ENCODE results near the gene BMAL1.
A peak's percentile ranks its signal among the peaks of the same experiment; 100 is the strongest.
"Not testable (repeated sequence)": the region's sequence is repeated elsewhere in the genome, so short reads cannot be mapped to it uniquely, and the experiment has no call there.

BMAL1 gene

DNA sequence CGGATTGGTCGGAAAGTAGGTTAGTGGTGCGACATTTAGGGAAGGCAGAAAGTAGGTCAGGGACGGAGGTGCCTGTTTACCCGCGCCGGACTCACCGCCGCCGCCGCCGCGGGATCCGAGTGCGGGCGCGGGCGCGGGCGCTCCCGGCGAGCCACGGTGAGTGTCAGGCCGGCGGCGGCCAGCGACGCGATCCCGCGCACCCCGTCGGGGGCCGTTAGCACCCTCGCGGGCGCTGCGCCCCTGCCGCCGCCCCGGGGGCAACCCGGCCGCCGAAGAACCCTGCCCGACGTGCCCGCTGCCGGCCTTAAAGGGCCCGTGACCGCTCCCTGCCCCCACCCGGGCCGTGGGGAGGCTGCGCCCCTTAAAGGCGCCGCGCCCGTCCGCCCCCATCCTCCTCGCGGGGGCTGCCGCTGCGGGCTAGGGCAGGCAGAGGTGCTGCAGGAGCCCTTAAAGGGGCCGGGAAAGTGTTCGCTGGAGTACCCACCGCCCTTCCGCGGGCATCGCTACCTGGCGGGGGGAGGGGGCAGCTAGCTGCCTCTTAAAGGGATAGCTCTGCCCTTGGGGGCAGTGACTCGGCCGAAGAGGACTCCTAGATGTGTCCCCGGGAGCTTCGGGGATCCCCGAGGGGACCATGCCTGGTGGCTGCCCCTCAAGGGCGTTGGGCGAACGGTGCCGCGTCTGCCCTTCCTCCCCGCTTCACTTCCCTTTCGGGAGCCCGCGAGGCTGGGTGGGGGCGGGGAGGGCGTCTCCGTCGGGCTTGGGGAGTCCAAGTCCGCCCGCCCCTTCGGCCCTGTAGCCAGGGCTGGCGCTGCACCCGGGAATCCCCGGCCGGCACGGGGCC, at the start of gene BMAL1:
BMAL1 (plus strand) TSS at position 23 of the 841 bp plus-strand sequence. CDS start 76,519 bp downstream, outside the sequence.
- peak; percentile 46 for DNase-seq

DNA sequence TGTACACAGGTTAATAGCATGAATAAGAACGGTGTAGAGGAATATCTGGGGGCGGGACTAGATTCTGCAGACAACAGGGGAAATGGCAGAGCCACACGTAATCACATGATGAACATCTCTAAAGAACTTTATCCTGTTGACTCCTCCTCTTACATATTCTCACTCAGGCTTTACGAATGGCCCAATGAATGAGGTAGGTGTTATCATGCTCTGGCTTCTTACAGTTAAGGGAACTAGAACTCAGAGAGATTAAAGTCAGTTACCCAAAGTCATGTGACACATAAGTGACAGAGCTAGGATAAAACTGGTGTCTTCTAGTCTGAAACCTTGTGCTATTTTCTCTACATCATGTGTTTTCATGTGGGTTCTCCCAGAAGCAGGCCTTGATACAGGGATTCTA, 49.0 kb upstream of the BMAL1 start:
- no peak for DNase-seq

DNA sequence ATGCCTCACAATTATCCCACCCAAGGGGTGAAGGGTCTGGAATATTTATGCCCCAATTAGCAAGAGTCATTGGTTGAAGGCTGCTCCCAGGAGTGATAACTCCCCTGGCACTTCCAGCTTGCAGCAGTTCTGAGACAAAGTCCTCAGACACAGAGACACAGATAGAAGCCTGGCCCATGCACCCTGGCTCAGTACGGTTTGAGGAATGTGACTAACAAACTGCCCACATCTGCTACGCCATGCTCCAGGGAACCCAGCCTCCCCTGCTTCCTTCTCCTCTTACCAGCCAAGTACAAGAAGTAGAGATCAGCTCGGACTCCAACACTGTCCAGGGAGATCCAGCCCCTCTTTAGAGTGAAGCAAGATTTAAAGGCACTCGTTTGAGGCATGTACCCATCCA, 48.5 kb upstream of the BMAL1 start:
- DNase-seq: no peak

DNA sequence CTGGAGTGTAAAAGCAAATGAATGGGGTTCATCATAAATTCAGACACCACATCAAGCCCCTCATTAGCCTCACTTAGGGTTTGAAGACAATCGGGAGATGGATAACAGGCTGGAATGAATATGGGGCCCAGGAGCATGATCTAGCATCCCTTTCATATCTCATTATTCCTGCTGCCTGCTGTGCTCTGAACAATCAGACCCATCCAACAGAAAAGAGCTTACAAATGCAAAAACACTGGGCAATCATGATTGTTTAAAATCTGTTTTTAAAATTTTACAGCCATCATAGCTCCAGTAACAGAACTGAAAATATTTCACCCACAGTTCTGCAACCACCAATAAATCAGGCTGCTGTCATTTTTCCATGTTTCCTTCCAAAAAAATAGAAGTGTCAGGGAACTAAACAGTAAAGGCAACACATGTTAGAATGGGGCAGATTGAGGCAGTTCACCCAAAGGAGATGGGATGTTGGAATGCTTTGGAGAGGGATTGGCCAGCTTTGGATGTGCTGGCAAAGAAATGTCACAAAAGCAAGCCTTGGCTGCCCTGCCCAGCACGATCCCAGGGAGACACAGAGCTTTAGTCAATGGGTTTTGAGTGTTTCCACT, 47.8 kb upstream of the BMAL1 start:
- peak; percentile 78 for DNase-seq

DNA sequence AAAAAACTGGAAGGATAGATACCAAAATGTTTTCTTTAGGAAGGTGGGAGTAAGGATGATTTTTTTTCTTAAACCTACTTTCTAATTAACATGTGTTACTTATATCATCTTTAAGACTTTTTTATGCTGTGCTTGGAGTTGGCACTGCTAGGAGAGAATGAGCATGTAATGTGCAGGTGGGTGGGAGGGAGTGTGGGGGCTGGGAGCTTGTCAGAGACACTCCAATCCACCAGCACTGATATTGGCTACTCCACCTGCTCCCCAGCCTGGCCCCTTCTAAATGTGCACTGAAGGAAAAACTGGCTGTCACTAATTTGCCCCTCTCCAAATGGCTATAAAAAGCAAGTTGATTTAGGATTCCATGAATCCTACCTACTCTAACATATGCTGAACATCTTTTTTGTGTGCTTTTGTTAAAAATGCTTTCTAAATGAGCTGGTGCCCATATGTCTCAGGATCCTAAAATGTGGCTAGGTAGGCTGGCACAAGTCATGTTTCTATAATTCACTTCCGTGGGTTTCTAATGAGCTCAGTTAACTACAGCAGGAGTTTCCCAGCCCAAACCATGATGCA, 44.3 kb upstream of the BMAL1 start:
- no peak for DNase-seq

DNA sequence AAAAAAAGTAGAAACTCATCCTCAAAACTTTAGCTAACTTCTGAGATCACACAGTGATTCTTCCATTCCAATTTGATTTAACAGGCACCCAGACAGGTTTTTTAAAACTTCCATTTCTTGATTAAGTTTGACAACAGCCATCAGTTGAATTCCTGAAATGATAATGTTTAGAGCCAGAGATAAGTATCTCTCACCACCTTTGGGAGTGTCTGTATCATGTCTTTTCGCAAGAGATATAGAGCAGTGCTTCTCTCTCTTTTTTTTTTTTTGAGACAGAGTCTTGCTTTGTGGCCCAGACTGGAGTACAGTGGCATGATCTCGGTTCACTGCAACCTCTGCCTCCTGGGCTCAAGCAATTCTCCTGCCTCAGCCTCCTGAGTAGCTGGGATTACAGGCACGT, 41.7 kb upstream of the BMAL1 start:
- no peak for DNase-seq

DNA sequence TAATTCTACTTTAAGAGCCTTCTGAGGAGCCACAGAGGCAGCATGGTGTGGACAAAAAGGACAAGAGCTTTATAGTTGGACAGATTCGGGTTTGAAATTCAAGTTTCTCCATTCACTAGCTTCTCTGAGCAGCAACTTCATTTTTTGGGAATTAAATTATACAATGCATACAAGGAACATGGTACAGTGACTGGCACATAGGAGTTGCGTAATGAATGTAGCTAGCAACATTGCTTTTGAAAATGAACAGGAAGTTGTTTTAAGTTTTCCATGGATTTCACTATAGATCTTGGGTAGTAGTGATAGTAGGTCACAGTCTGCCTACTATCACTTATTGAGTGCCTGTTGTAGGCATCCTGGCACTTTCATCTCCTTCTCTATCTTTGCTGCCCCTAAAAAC, 41.0 kb upstream of the BMAL1 start:
- DNase-seq: no peak

DNA sequence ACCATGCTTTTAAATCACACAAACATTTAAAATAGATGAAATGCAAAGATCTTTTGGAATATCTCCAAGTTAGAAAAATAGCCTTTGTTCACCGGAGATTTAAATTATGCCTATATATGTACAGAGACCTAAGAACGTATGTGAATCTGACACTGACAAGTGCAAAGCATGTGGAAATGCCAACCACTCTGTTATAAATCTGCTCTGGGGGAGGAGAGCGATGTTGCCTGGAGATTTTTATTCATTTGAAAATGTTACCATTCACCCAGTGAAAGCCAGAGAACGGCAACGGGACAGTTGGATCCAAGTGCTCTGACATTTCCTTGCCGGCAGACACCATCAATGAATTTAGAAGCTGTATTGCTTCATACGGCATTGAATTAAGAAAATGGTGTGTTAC, 39.8 kb upstream of the BMAL1 start:
- DNase-seq: no peak

DNA sequence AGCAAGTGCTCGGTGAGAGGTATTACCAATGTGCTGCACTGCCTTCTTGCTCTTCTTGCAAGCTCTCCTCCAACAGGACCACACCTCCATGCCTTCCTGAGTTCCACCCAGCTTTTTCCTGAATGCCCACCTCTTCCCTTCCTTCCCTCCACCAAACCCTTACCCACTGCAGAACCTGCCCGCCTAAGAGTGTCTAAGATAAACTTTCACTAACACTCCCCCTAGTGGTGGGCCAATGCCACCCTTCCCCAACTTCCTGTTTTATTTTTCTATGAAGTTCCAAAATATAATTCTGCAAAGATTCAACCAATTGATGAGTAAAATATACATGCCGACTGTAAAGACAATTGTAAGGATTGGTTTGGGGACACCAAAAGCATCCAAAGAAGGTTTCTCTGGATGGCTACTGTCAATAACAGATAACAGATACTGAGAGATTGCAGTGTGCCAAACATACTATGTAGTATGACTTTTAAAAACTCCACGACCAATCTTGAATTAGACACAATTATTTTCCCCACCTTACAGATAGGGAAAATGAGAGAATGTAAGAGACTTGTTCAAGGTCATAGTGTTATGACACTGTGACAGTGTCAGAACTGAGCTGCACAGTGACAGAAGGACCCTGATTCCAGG, 38.6 kb upstream of the BMAL1 start:
- DNase-seq: no peak

DNA sequence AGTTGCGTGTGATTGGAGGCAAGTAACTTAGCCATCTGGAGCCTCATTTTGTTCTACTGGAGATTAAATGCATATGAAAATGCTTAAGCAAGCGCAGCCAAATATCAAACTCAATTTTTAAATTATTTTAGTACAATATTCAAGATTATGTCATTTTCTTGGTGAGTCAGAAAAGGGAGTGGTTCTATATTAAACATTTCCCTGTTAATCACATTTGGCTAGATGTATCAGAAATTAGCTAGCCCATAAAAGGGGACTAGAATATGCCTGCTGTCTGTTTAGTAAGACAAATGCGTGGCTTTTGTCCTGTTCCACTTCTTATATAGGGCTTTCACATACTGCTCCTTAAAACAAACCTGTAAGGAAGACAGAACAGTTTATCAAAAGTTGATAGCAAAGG, 35.0 kb upstream of the BMAL1 start:
- DNase-seq: no peak

DNA sequence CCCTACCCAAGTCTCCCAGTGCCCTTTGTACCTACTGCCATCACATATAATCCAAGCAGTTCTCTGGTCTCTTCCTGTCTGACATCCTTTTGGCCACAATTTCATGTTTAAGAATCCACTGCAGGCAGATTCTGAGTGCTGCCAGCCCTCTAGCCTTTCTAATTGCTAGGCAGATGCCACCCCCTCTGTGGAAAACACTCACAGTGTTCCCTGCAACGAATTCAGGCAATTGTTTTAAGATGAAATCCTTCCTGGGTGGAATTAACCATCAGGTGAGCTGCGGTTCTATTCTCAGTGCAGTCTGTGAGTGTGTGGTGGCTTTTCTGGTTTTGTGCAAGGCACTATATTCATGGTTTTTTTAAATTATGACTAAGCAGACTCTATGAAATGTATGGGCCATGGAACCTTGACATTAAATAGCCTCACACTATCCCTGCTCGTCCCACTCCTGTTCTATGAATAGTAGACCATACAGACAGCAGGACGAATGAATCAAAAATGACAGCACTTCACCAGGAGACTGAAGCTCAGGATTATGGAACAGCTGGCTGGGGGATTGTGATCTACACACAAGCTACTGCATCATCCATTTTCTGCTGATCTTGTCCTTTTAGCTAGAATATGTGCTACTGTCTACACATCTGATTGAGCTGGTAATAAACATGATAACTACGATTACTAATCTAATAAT, 29.8 kb upstream of the BMAL1 start:
- DNase-seq: no peak

DNA sequence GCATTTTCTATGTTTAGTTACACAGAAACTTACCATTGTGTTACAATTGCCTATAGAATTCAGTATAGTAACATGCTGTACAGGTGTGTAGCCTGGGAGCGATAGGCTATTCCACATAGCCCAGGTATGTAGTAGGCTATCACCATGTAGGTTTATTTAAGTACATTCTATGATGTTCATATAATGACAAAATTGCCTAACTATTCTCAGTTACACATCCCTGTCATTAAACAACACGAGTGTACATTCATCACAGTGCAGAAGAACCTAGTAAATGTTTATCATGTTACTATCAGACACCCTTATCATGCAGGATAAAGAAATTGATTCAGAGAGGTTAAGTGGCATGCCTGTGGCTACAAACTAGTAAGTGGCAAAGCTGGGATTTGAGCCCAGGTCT, 28.4 kb upstream of the BMAL1 start:
- DNase-seq: no peak

DNA sequence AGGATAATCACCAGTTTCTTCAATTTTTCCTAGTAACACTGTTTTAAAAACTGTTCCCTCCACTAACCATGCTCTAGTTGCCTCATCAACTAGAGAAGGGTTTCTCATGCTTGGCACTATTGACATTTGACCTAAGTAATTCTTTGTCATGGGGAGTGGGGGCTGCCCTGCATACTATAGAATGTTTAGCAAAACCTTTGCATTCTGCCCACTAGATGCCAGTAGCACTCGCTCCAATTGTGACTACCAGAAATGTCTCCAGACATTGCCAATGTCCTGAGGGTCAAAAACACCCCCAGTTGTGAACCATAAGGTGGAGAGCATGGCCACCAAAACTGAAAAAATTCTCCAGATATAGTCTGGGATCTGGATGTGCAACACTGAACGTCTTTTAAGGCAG, 27.6 kb upstream of the BMAL1 start:
- DNase-seq: no peak

DNA sequence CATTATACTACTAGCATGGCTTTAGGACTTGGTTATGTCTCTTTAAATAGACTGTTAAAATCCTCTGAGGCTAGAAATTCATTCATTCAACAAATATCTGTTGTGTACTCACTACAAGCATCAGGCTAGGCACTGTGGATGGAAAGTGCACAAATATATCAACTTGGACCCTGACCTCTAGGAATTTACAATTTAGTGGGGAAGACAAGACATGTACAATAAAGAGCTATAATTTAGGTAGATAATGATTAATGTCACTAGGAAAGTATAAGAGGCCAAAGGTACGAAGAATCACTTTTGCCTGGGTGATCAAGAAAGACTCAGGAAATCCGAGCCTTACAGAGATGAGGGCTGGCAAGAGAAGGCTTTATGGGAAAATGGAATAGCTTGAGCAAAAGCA, 25.6 kb upstream of the BMAL1 start:
- DNase-seq: no peak

DNA sequence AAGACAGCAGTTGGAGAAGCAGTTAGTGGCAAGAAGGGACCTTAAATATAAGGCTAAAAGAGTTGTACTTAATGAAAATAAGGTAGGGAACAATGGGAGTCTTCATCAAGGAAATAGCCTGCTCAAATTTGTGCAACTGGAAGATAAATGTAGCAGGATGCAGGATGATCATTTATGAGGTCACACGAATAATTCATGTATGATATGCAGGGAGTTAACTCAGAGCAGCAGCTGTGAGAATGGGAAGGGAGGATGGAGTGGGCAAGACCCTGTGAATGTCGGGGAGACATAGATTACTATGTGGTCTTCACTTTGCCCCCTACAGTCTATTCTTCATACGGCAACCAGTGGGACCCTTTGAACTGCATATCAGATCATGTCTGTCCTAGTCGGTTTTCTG, 25.2 kb upstream of the BMAL1 start:
- no peak for DNase-seq

DNA sequence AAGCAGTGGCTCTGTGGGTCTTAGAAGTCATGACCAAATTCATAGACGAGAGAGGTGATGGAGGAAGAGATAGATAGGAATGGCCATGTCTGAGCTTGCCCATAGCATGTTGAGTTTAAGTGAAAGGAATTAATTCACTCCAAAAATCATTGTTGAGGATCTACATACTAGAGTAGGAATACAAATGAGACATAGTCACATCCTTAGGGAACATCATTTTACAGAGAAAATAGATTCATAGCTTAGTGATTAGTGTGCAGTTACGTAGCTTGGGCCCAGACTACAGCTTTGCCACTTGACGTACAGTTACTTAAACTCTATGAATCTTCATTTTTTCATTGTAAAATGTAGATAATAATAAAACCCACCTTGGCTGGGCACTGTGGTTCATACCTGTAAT, 21.4 kb upstream of the BMAL1 start:
- DNase-seq: no peak

DNA sequence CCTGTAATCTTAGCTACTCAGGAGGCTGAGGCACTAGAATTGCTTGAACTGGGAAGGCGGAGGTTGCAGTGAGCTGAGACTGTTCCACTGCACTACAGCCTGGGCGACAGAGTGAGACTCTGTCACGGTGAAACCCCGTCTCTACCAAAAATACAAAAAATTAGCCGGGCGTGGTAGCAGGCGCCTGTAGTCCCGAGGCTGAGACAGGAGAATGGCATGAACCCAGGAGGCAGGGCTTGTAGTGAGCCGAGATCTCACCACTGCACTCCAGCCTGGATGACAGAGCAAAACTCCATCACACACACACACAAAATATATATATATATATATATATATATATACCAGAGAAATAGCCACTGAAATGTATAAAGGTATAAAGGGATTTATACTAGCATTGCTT, 19.5 kb upstream of the BMAL1 start:
- DNase-seq: not testable (repeated sequence)

DNA sequence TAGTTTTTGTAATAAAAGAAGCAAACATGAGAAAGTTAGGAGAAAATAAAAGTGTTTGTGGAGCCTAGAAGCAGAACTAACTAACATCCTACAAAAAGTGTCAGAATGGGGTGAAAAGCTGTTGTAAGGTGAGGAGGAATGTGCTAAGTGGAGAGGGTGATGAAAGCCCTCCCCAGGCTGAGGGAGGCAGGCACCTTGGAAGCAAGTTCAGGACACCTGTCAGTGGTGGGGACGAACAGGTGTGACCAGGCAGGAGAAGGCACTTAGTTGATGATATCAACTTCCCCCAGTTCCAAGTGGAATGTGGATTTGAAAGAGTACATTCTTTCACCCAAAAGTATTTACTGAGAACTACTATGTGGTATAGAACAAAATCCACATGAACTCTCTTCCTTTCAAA, 18.7 kb upstream of the BMAL1 start:
- DNase-seq: no peak

DNA sequence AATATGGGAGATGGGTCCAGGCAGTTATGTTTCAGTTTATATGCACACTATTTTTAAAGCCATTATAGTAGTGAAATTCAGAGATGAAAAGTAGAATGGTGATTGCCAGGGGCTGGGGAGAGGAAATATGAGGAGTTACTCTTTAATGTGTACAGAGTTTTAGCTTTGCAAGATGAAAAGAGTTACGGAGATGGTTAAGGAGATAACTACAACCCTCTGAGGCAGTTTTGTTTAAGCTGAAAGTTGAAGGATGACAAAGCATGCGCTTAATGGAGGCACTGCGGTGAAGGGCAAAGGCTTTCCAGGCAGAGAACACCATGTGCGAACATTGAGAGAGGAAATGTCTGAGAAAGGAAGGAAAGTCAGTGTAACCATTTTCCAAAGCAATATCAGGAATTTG, 18.2 kb upstream of the BMAL1 start:
- no peak for DNase-seq

DNA sequence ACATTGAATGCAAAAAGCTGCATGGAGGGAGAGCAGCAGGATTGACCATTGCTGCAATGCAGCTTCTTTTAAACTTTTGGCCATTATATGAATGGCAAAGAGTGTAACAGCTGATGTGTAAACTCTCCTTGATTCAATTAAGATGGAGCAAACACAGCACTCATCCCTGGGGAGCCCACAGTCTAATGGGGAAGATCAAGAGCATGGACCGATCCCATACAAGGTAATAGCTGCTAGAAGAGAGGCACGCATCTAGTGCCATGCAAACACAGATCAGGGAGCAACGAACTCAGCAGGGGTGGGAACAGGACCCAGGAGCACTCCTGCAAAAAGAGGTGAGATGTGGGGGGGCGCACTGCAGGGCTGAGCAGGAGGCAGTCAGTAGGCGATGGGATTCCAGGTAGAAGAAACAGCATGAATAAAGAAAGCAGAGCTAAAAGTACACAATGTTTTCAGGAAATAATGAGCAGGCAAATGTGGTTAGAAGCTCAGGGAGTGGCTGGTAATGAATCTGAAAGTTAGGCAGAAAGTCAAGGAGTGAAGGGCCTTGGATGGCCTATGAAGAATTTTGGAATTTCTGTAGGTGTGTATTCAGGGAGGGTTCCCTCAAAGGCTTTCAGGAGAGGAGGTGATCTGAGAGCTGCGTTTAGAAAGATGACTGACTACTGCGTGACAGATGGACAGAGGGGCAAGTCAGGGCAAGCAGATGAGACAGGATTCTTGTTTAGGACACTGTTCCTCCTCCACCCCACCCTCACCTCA, 17.2 kb upstream of the BMAL1 start:
- no peak for DNase-seq

DNA sequence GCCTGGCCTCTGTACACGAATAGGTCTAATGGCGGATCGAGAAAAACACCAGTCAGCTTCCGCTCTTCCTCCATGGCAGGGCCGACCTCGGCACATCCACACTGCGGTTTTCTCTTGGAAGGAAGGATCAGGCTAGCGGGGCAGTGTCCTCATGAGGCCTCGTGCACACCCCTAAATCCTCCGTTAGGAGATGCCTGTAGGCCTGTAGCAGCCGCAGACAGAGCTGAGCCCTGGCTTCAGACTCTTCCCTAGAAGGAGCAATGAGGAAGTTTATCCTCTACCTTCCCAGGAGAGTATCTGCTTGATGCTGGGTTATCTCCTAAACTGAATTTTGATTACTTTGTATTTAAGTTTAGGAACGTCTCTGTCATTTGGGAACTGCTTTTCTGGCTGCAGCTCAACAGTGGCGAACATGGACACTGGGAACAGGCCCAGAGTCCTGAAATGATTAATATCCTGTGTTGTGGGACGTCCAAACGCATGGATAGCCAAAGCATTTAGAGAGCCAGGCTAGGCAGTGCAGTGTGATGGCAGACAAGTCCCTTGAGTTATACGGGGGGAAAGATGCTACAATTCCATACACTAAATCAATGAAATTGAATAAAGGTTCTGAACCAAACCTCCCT, 16.5 kb upstream of the BMAL1 start:
- peak; percentile 22 for DNase-seq

DNA sequence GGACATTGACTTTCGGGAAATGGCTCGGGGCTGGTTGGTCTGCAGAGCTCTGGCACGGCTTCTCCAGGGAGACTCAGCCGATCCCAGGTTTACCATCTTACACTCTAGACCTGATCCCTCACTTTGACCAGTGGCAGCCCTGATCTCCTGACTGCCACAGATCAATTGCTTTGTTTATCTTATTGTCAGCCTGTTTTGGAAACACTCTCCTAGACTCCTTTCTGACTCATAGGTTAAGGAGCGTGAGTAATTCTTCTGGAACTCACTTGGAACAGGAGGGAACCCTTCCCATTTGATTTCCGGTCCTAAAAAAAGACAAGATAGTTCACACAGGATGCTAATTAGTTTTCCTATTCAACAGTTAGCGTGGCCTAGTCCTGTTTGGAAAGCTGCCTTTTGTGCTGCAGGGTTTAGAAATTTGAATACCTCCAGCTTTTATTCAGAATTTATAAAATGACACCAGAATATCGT, 16.0 kb upstream of the BMAL1 start:
- DNase-seq: no peak

All from right hindlimb (tissue), 1 donor.